GM18868 (cell line): Measurements from ENCODE around the gene ITSN1.
"Not testable (repeated sequence)": the region's sequence is repeated elsewhere in the genome, so short reads cannot be mapped to it uniquely, and the experiment has no call there.

Source experiments
- ATAC-seq: cut with Tn5 transposase; IDR thresholded peaks from one replicate; pipeline ENCODE4 v1.9.1; 2021; ENCODE audit warnings: mild to moderate bottlenecking, moderate library complexity; ENCODE audit not compliant: unreplicated experiment

Gene ITSN1

DNA sequence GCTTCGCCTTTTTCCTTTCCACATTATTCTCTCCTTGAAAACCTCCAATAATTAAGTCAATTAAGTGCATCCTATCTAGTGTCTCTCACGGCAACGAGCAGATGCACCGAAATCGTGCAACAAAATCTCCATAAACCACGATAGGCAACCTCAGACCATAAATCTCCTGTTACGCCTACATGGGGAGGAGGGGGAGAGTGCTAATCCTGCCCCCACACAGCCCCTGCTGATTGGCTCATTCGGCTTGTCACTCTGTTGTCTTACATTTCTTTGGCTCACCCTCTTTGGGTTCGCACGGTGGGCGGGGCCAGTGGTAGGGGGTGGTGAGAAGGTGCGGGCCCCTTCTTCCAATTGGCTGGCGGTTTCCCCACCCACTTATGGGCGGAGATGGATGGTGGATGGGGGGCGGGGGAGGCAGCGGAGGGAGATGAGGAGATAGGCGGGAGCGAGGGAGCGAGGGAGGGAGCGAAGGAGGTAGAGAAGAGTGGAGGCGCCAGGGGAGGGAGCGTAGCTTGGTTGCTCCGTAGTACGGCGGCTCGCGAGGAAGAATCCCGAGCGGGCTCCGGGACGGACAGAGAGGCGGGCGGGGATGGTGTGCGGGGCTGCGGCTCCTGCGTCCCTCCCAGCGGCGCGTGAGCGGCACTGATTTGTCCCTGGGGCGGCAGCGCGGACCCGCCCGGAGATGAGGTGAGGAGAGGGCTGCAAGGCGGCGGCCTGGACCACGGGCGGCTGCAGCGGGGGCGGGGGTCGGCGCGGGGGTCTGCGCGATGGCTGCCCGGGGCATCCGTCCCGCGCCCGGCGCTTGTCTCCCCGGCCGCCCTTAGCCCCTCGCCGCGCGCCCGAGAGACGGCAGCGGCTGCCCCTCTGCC, at the start of gene ITSN1:
ITSN1 (plus strand) TSS at position 475 of the 869 bp plus-strand sequence. CDS start 76,328 bp downstream, outside the sequence.
- ATAC-seq: peak; percentile 86

DNA sequence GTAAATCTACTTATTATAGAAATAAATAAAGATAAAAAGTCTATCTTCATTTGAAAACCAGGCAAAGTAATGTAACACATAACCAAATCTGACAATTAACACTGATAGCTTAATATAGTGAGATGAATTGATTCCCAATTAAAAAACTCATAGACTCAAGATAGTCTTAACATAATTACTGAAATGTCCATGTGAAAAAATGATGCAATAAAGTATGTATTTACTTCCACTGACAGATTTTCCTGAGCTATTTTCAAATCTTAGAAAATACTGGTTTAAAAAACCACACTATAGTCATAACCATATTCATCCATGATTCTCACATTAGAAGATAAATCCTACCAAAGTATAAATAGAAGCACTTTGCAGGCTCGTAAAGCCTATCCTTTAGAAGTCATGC, 44.2 kb upstream of the ITSN1 start:
- no peak for ATAC-seq

DNA sequence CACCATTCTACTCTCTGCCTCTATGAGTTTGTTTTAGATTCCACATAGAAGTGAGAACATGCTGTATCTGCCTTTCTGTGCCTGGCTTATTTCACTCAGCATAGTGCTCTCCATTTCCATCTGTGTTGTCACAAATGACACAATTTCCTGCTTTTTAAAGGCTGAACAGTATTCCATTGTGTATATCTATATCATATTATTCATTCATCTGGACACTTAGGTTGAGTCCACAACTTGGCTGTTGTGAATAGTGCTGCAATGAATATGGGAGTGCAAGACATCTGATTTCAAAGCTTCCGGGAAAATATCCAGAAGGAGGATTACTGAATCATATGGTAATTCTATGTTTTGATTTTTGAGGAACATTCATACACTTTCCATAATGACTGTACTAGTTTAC, 33.7 kb upstream of the ITSN1 start:
- no peak for ATAC-seq

DNA sequence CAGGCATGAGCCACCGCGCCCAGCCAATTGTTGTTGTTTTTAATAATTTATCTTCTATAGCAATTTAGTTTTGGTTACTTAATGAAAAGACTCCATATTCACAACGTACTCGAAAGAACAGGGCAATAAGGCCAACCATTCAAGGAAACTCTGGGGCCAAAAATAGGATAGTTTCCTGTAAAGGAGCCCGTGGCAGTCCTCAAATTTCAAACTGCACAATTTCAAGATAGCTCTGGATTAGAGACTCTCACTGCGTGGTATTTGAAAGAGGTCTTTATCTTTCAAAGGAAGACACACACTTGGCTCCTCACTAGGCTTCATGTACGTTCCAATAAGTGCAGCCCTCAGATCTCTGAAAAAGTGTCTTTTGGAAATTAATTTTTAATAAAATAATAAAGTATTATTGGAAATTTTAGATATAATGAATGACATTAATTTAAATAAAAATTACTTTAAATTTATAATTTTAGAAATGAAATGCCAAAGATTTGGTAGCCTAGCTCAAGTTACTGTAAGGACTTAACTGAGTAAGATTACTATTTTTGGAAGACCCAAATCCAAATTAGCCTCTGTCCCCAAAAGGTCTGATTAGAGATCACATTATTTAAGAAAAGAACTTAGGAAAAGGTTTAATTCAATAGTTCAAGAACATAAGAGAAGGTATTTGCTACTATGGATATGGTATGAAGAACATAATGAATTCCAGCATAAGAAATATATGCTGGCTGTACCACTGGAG, 31.1 kb upstream of the ITSN1 start:
- no peak for ATAC-seq

- not testable (repeated sequence) for ATAC-seq
These were observed 24.7 kb upstream of the ITSN1 start for GRCh38 chr21:33617565-33617964.

DNA sequence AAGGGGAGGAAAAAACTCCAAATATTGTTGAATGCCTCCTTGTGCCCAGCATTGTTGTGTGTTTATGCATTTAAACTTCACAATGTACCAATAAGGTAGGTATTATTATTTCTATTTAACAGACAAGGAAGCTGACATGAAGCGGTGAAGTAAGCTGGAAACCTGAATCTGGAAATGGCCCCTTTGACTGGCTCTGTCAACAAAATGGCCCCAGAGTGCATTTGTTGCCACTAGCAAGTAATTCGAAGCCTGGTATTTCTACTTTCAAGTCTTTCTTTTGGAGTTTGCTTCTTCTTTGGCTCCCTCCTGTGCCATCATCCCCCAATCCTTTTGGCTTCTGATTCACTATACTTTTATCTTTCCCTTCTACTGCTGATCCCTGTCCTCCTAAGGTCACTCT, 23.9 kb upstream of the ITSN1 start:
- ATAC-seq: no peak

GRCh38 chr21:33619726-33620125, 22.6 kb upstream of the ITSN1 start:
- ATAC-seq: no peak

DNA sequence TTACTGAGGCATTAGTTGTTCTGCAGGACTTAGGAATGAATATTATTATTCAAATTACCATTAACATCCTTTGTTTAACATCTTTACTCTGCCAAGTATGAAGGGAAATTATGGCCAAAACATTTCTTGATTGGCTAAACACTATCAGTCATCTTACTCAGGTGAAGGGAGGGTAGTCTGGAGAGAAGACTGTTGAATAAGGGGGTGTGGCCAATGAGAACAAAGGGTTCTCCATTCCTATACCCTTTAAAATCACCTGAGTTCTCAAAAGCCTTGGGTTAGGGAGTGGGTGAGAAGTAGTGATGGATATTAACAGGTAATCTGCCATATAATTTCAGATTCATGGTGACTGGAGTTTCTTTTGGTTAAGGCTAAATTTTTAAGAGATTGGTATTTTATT, 20.0 kb upstream of the ITSN1 start:
- ATAC-seq: no peak

DNA sequence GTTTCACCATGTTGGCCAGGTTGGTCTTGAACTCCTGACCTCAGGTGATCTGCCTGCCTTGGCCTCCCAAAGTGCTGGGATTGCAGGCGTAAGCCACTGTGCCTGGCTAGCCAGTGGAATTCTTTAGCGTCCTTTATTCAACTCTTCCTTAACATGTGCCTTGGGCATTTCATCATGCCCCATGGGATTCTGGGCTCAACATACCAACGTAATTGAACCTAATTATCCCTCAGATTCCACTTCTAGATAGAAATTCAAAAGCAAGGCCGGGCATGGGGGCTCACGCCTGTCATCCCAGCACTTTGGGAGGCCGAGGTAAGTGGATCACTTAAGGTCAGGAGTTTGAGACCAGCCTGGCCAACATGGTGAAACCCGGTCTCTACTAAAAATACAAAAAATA, 16.1 kb upstream of the ITSN1 start:
- not testable (repeated sequence) for ATAC-seq

DNA sequence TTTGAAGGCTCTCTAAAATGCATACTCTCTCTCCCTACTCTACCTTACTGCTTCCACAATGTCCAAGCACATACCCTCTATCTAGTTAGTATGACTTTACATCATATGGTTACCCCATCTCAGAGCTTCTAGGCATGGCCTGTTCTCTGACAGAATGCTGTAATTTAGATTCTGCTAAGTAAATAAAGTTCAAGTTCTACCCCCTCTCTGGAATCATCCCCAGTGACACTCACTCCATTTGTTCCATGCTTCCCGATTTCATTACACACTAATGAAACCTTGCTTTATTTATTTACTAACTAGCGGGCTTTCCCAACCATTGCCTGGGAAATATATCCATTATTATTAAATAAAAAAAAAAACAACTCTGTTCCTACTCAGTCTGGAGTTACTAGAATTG, 8.0 kb upstream of the ITSN1 start:
- no peak for ATAC-seq

- no peak for ATAC-seq
These were observed 1.5 kb upstream of the ITSN1 start for GRCh38 chr21:33640697-33641351.

DNA sequence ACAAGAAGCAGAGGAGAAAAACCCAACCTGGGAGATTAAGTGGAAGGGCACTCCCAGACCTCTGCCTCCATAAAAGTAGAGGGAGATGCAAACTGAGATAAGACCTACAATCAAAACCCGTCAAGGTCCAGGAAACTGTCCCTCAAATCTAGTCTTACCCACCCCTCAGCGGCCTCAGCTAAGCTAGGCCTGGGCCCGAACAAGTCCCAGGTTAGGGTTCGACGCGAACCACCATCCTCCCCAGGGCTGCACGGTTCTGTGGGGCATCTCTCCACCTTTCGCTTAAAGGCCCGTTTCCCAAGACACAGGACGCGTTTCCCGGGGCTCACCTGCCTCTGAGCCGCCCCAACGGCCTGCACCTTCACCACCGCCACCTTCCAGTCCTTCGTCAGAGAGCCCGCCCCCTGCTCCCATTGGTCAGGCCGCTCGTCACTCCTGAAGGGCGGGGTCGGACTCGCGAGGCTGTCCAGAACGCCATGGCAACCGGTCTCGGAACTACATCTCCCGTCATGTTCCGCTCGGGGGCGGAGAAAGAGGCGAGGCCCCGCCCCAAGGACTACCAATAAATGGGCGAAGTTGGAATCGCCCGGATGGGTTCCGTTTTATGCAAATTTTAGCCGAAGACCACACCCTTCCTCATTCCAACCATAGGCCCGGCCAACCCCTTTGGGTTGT, 812 bp upstream of the ITSN1 start, which contains the start of gene CRYZL1:
CRYZL1 (minus strand) TSS at position 390 of the 675 bp plus-strand sequence. CDS start 10,190 bp downstream, outside the sequence.
- peak; percentile 78 for ATAC-seq

DNA sequence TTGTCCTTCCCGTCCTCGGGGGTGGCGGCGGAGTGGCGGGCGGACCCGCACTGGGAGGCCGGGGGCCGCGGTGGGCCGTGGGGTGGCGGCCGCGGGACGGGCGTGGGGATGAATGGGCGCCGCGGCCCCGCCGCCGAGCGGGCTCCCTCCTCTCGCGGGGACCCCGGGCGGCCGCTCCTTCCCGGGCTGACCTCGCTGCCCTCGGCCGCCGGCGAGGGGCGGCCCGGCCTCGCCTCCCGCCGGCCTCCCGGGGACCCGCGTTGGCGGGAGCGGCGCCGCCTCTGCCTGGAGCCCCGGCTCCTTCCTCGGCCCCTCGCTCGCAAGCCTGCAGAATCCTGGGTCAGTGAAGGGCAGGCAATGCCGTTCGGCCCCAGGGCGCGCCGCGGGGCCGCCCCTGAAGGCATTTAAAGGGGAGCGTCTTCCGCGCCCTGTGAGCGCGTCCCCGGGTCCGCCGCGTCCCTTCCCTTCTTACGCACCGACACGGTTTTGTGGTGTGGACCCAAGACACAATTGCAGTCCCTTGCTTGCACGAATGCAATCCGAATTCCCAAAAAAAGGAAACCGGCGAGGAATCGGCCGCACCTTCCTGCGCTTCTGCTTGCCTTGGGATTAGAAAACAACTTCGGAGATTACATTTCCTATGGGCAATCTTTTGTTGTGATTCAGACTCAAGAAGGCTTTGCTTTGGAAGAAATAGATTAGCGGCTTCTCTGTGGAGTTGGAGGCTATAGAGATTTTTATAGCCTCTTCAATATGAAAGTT, 776 bp downstream of the ITSN1 start:
- no peak for ATAC-seq

GRCh38 chr21:33643658-33644311, 1.5 kb downstream of the ITSN1 start:
- ATAC-seq: no peak

GRCh38 chr21:33644383-33645074, 2.2 kb downstream of the ITSN1 start:
- ATAC-seq: no peak

DNA sequence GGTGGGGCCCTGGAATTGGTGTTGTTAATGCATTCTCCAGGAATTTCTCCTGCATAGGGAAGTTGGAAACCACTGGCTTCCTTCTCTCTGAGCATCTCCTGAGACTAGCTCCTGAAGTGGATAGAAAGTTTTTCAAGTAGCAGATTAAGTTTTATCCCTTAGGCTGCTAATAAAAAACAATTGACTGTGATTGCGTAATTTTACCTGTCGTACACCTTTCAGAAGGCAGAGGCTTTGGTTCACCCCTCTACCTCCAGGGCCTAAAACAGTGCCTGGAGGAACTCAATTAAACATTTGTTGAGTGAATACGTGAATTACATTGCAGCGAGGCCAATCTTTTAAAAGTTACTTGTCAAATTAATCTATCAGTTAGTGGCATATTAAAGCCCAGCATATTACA, 3.4 kb downstream of the ITSN1 start:
- no peak for ATAC-seq

- no peak for ATAC-seq
These were observed 5.3 kb downstream of the ITSN1 start for GRCh38 chr21:33647587-33647986.

DNA sequence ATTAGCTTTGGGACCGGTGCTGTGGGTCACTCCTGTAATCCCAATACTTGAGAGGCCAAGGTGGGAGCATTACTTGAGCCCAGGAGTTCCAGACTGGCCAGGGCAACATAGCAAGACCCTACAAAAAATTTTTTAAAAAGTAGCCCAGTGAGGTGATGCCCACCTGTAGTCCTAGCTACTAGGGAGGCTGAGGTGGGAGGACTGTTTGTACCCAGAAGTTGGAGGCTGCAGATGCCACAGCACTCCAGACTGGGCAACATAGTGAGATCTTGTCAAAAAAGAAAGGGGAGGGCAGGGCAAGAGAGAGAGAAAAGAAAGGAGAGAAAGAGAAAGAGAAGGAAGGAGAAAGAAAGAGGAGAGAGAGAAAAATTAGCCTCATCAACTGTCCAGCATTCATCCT, 6.3 kb downstream of the ITSN1 start:
- ATAC-seq: no peak

GRCh38 chr21:33650230-33650629, 7.9 kb downstream of the ITSN1 start:
- ATAC-seq: no peak
